ENCODE results near the gene MTX2. TPM values are rescaled to one million over a fixed set of nuclear protein-coding genes. Genes with fewer than 3 reads are reported as not detected.

Gene MTX2
- total and polyA plus RNA-seq, 9 of the 15 experiments (the other 6 are each of a cell fraction or from before 2014, with no cell fraction given) = 38.1 to 170 (median 88.0) TPM

DNA sequence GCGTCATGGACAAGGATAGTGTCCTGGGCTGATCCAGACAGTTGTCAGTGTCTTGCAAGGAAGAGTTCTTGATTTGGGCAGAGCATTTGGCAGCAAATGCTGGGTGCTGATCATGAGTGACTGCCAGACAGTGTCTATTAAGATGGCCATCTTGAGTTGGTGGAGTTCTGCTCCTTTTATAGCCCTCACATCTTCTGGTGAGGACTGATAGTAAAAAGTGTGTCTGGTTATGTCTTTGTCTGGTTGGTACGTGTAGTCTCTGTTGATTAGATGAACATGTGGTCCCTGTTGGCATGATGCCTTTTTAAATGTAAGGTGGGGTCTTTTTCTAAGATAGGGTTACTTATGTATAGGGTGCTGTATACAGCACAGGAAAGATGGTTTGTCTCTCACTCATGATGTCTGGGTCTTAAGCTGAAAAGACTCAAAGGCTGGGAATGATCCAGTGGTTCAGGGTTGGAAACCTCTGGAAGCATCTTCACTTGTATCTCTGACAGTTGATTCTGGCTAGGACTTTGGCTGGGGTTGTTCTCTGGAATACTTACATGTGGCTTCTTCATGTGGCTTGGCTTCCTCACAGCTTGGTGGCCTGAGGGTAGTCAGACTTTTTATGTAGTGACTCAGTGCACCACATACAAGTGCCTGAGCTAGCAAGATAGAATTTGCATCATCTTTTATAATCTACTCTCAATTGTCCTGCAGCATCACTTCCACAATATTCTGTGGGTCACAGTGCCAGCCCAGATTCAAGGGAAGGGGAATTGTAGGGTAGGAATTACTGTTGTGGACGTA lies 11.8 kb downstream of the MTX2 start:
- TF ChIP-seq NCOR1 (IDR thresholded peaks at IDR 0.05) = peak; percentile 31
- TF ChIP-seq HNRNPLL (IDR thresholded peaks at IDR 0.05; ENCODE audit: low read depth, low read length, poor library complexity, severe bottlenecking) = no peak
- TF ChIP-seq CAMTA2 (CRISPR knock-in tag; conservative IDR thresholded peaks at IDR 0.05) = no peak
- TF ChIP-seq SMC3 (conservative IDR thresholded peaks at IDR 0.05; ENCODE audit: insufficient read depth, low read depth, low read length) = no peak
- no peak for TF ChIP-seq TAF1 (IDR thresholded peaks at IDR 0.05; ENCODE audit: control insufficient read depth, extremely low read depth, insufficient read depth, low read length, severe bottlenecking)
- TF ChIP-seq TEAD1 (CRISPR knock-in tag; IDR thresholded peaks at IDR 0.05) = no peak
- peak; percentile 57 for TF ChIP-seq CBFA2T3 (IDR thresholded peaks at IDR 0.05)
- TF ChIP-seq NEUROD1 (IDR thresholded peaks at IDR 0.05; ENCODE audit: borderline replicate concordance, low read depth, low read length, partially characterized antibody) = no peak
- TF ChIP-seq, protein P1, sequence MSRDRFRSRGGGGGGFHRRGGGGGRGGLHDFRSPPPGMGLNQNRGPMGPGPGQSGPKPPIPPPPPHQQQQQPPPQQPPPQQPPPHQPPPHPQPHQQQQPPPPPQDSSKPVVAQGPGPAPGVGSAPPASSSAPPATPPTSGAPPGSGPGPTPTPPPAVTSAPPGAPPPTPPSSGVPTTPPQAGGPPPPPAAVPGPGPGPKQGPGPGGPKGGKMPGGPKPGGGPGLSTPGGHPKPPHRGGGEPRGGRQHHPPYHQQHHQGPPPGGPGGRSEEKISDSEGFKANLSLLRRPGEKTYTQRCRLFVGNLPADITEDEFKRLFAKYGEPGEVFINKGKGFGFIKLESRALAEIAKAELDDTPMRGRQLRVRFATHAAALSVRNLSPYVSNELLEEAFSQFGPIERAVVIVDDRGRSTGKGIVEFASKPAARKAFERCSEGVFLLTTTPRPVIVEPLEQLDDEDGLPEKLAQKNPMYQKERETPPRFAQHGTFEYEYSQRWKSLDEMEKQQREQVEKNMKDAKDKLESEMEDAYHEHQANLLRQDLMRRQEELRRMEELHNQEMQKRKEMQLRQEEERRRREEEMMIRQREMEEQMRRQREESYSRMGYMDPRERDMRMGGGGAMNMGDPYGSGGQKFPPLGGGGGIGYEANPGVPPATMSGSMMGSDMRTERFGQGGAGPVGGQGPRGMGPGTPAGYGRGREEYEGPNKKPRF (IDR thresholded peaks at IDR 0.05; ENCODE audit: low read depth, low read length) = no peak
- TF ChIP-seq ZFPM2 (CRISPR knock-in tag; IDR thresholded peaks at IDR 0.05) = no peak
- no peak for TF ChIP-seq ZNF780A (CRISPR knock-in tag; IDR thresholded peaks at IDR 0.05)
- TF ChIP-seq NR0B1 (IDR thresholded peaks at IDR 0.05; ENCODE audit: partially characterized antibody) = no peak
- peak; percentile 38; the same call in 1 of the 2 replicates for TF ChIP-seq CBFA2T2 (conservative IDR thresholded peaks at IDR 0.05)
- no peak for TF ChIP-seq TSHZ1 (CRISPR knock-in tag; IDR thresholded peaks at IDR 0.05)
- DNase-seq (ENCODE audit: extremely low read depth in 1 of 4, low spot score in 3 of 4) = no peak
- ChIA-PET CTCF (ENCODE audit: low intra/inter-chr PET ratio) (no interaction called here), POLR2A (interaction anchor here (0.6 to 2.2 kb wide), 2 partner anchors 12 to 106 kb away, joined by 3 to 7 read pairs; partner anchors contain the start of gene MTX2)
- Histone ChIP-seq H3K4me1 (replicated peaks in 1 of 2; ENCODE audit: control insufficient read depth in 2 of 2, insufficient read depth in 2 of 2, low read length in 2 of 2) (no peaks in the 10 kb centered on the region), H3K9ac (ENCODE audit: insufficient read depth in 1 of 2, low read depth in 2 of 2, low read length in 2 of 2) (no peak overlapping the region), H3K4me3 (no peak overlapping the region), H3K9me1 (ENCODE audit: control insufficient read depth, insufficient read depth, low read length) (no peaks in the 10 kb centered on the region), H3K79me2 (ENCODE audit: control insufficient read depth, insufficient read depth, low read length) (peaks cover 97% of the 10 kb centered on the region), H3K27ac (ENCODE audit: extremely low read depth, low read depth, low read length) (no peak overlapping the region), H3K9me3 (replicated peaks; ENCODE audit: control insufficient read depth, insufficient read depth, low read depth, low read length) (no peaks in the 10 kb centered on the region), H4K20me1 (replicated peaks; ENCODE audit: control insufficient read depth, insufficient read depth, low read length) (peaks cover 16% of the 10 kb centered on the region), H2AFZ (ENCODE audit: low read depth, low read length) (no peak overlapping the region), H3K4me2 (ENCODE audit: insufficient read depth, low read length) (no peak overlapping the region), H3K27me3 (ENCODE audit: control insufficient read depth in 2 of 2, insufficient read depth in 2 of 2, low read length in 2 of 2) (no peaks in the 10 kb centered on the region), H3K36me3 (ENCODE audit: control insufficient read depth, insufficient read depth, low read length) (peaks cover 5% of the 10 kb centered on the region; the same call in 2 of the 3 replicates)
- in situ Hi-C loops (cut with MboI) (no loop called here), intact Hi-C loops (cut with micrococcal nuclease) (no loop called here)
- peak; percentile 23 for FAIRE-seq
- no TSS peak for BruUV-seq (replicated peaks)
- 55% methylated on average over 3 of the region's 3 CpGs for WGBS (ENCODE audit: insufficient coverage, low coverage, missing lambda C conversion rate)
- peak; percentile 47 for ATAC-seq

Measured in K562 (cell line).